Adipocyte (in vitro differentiated cells): ENCODE results near the gene PWP1.

Source experiments
- DNase-seq: peaks from one replicate; pipeline ENCODE4 v3.0.0-alpha.2; 2015; ENCODE audit warnings: low read depth
- H3K27me3 ChIP-seq: replicated peaks from 2 replicates; pipeline ENCODE4 v1.7.0; 2013; ENCODE audit warnings: mild to moderate bottlenecking, low read length, moderate library complexity; ENCODE audit not compliant: control insufficient read depth, insufficient read depth
- H3K36me3 ChIP-seq: 2 replicates; pipeline ENCODE4 v1.7.0; 2013; ENCODE audit warnings: low read length, mild to moderate bottlenecking, moderate library complexity; ENCODE audit not compliant: control insufficient read depth, insufficient read depth, severe bottlenecking
- H3K4me1 ChIP-seq: 2 replicates; pipeline ENCODE4 v1.7.0; 2013; ENCODE audit warnings: mild to moderate bottlenecking, low read length, moderate library complexity; ENCODE audit not compliant: control insufficient read depth, insufficient read depth
- H3K4me3 ChIP-seq: 2 replicates; pipeline ENCODE4 v1.7.0; 2013; ENCODE audit warnings: mild to moderate bottlenecking, low read length, moderate library complexity
- H3K9ac ChIP-seq: 2 replicates; pipeline ENCODE4 v1.7.0; 2013; ENCODE audit warnings: mild to moderate bottlenecking, low read length, moderate library complexity
- H3K9me3 ChIP-seq: 2 replicates; pipeline ENCODE4 v1.7.0; 2013; ENCODE audit warnings: mild to moderate bottlenecking, low read length, moderate library complexity; ENCODE audit not compliant: control insufficient read depth

PWP1 gene

DNA sequence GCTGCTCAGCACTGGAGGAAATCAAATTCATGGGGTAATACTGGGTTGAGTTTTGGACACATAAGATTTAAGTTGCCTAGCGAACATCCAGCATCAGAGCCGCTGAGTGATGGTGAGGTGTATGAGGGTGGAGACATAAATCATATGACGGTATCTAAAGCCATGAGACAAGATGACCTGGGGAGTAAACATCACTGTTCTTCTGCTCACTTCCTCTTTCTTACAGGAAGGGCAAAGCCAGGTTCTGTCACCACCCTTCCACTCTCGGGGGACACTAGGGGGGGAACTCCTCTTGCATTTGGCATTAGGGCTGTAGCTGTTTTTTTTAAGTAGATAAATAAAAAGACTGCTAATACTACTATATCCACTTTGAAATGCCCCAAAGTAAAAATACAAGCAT, 51.3 kb downstream of the PWP1 start:
- H3K9ac ChIP-seq, result no peak overlapping the region
- DNase-seq, result no peak
- no peaks in the 10 kb centered on the region for H3K4me1 ChIP-seq
- H3K27me3 ChIP-seq, result no peaks in the 10 kb centered on the region
- no peak overlapping the region for H3K4me3 ChIP-seq
- H3K36me3 ChIP-seq, result peaks cover 99% of the 10 kb centered on the region
- no peaks in the 10 kb centered on the region for H3K9me3 ChIP-seq

GRCh38 chr12:107748472-107748871, 62.9 kb downstream of the PWP1 start:
- H3K4me1 ChIP-seq, result peaks cover 23% of the 10 kb centered on the region
- H3K4me3 ChIP-seq, result peak overlapping the region; percentile 71
- no peaks in the 10 kb centered on the region for H3K27me3 ChIP-seq
- H3K9me3 ChIP-seq, result no peaks in the 10 kb centered on the region
- DNase-seq, result peak; percentile 69
- H3K9ac ChIP-seq, result peak overlapping the region; percentile 60
- H3K36me3 ChIP-seq, result peaks cover 67% of the 10 kb centered on the region

GRCh38 chr12:107749083-107749482, 63.5 kb downstream of the PWP1 start:
- peak; percentile 28 for DNase-seq
- Histone ChIP-seq H3K4me3 (peak overlapping the region; percentile 71), H3K9ac (peak overlapping the region; percentile 39), H3K27me3 (no peaks in the 10 kb centered on the region), H3K9me3 (no peaks in the 10 kb centered on the region), H3K36me3 (peaks cover 67% of the 10 kb centered on the region), H3K4me1 (peaks cover 23% of the 10 kb centered on the region)

DNA sequence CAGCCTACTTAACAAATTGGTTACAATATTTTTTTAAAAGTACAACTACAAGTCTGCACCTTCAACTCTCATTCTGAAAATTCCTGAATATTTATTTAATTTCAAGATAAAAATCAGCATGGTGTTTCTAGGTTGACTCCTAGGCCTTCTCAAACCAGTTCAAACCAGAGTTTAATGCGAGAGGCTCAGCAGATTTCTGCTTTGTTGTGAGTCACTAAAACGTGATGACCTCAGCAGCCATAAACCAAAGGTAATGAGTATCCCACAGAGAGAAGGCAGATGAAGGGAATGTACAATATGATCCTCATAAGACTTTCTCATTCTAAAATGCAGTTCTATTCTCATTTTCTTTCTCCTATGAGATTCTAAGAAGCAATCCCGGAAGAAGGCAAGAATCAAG, 73.8 kb downstream of the PWP1 start:
- Histone ChIP-seq H3K4me1 (peaks cover 33% of the 10 kb centered on the region), H3K27me3 (no peaks in the 10 kb centered on the region), H3K36me3 (peaks cover 26% of the 10 kb centered on the region), H3K4me3 (peak overlapping the region; percentile 89), H3K9me3 (no peaks in the 10 kb centered on the region), H3K9ac (peak overlapping the region; percentile 96)
- peak; percentile 65 for DNase-seq

GRCh38 chr12:107760207-107760808, 74.7 kb downstream of the PWP1 start:
- peak; percentile 52 for DNase-seq
- peaks cover 33% of the 10 kb centered on the region for H3K4me1 ChIP-seq
- H3K9ac ChIP-seq, result peak overlapping the region; percentile 96
- H3K9me3 ChIP-seq, result no peaks in the 10 kb centered on the region
- no peaks in the 10 kb centered on the region for H3K27me3 ChIP-seq
- H3K4me3 ChIP-seq, result peak overlapping the region; percentile 89
- H3K36me3 ChIP-seq, result peaks cover 17% of the 10 kb centered on the region

- Histone ChIP-seq H3K9me3 (no peaks in the 10 kb centered on the region), H3K9ac (peak within 1 kb of the TSS; percentile 96), H3K36me3 (peaks cover 10% of the 10 kb centered on the region), H3K27me3 (no peaks in the 10 kb centered on the region), H3K4me1 (peaks cover 33% of the 10 kb centered on the region), H3K4me3 (peak within 1 kb of the TSS; percentile 89)
- DNase-seq, result peak; percentile 99
Observed at GRCh38 chr12:107760809-107761501, 75.4 kb downstream of the PWP1 start, which contains the start of gene PRDM4. Gene PRDM4, minus strand, starts transcription at chr12:107761137. Its CDS starts 622 bp downstream, at chr12:107760515.

DNA sequence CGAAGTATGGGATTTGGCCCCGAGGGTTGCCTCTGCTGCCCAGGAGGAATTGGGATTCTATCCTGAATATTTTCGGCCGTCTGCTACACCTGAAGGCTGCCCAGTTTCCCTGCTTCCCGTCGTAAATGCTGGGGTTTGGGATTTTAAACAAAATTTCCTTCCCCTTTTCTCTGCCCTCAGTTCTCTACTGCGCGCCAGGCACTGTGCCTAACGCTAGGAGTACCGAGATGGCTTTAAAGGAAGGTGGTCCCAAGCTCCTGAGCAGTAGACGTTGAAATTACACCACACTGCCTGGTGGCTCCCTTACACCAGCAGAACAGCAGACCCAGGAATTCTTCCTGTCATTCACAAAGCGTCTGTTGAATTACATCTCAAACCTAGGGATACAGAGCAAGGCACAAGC, 75.9 kb downstream of the PWP1 start:
- peaks cover 5% of the 10 kb centered on the region for H3K36me3 ChIP-seq
- DNase-seq, result no peak
- peaks cover 33% of the 10 kb centered on the region for H3K4me1 ChIP-seq
- no peaks in the 10 kb centered on the region for H3K9me3 ChIP-seq
- H3K27me3 ChIP-seq, result no peaks in the 10 kb centered on the region
- peak overlapping the region; percentile 89 for H3K4me3 ChIP-seq
- H3K9ac ChIP-seq, result peak overlapping the region; percentile 96
